Body of pancreas (tissue), 4 donors: ENCODE measurements around the gene ZNF565. TPM values are rescaled to one million over a fixed set of nuclear protein-coding genes. Genes with fewer than 3 reads are reported as not detected.
A peak's percentile ranks its signal among the peaks of the same experiment; 100 is the strongest.

Experiments
- ATAC-seq: fragments of 150-250 bp; one replicate; pipeline ENCODE4 v1.9.1; 2016
- DNase-seq, 4 donors: peaks; one replicate each; pipeline ENCODE4 v3.0.0-alpha.2; 2019
- H3K27ac ChIP-seq, 4 donors: fragments of 200-600 bp; sonication (generic); 1 replicate in 3 of 4; 2 replicates in 1 of 4; pipeline versions ENCODE4 v1.5.1 to v1.6.1; 2016 to 2019; ENCODE audit warnings: mild to moderate bottlenecking in 1 of 4, mixed read lengths in 1 of 4, moderate library complexity in 1 of 4
- H3K27me3 ChIP-seq, 2 donors: fragments of 200-600 bp; sonication (generic); one replicate each; pipeline ENCODE4 v1.6.0; 2016; ENCODE audit warnings: mild to moderate bottlenecking in 1 of 2
- H3K36me3 ChIP-seq, 2 donors: fragments of 200-600 bp; sonication (generic); replicated peaks in 1 of 2; 2 replicates each; pipeline ENCODE4 v1.5.1; 2016; ENCODE audit warnings: low read depth in 2 of 2; ENCODE audit not compliant: insufficient read depth in 1 of 2
- H3K4me1 ChIP-seq: fragments of 200-600 bp; sonication (generic); one replicate; pipeline ENCODE4 v1.6.0; 2016
- H3K4me3 ChIP-seq, 2 donors: fragments of 200-600 bp; sonication (generic); 1 replicate in 1 of 2; 2 replicates in 1 of 2; pipeline ENCODE4 v1.5.1; 2016 to 2019
- H3K9me3 ChIP-seq, 3 donors: fragments of 200-600 bp; sonication (generic); 1 replicate in 2 of 3; 2 replicates in 1 of 3; pipeline ENCODE4 v1.5.1; 2016
- CTCF ChIP-seq, 7 experiments: fragments of 450-650 bp in 4 of 7; fragments of 200-600 bp in 3 of 7; sonication (generic) in 3 of 7; IDR thresholded peaks; one replicate each; pipeline ENCODE4 v1.5.1; 2016 to 2019; ENCODE audit warnings: antibody characterized with exemption in 7 of 7
- POLR2A ChIP-seq, 3 donors: fragments of 450-650 bp; IDR thresholded peaks; one replicate each; pipeline ENCODE4 v1.6.1; 2016; ENCODE audit warnings: antibody characterized with exemption in 3 of 3, mild to moderate bottlenecking in 2 of 3
- WGBS, 2 donors: methylation state at CpG; one replicate each; pipeline ENCODE4 v1.1.5; 2017; 5-methylcytosine and 5-hydroxymethylcytosine counted together
- intact Hi-C: fragments of 100-400 bp; cut with DNase I; formaldehyde crosslinking; loops from one replicate; pipeline ENCODE4 v1.15.1; 2023
- total RNA-seq, 2 donors: library from RNA; depleted of rRNA; stranded (reverse); fragments of >200 nt; gene quantifications; one replicate each; pipeline ENCODE4 v1.1.0, GENCODE V29; 2016

The ZNF565 gene
- total RNA-seq, 2 donors from 2014 or later: 4.9 to 5.3 TPM

- Histone ChIP-seq H3K27ac (peak within 1 kb of the TSS; percentile 56 to 80 (median 73)), H3K4me3 (peak within 1 kb of the TSS in 1 of 2 donors; percentile 31), H3K36me3 (peaks cover 4 to 13% of the 10 kb centered on the region in 2 donors), H3K27me3 (no peaks in the 10 kb centered on the region), H3K9me3 (no peaks in the 10 kb centered on the region), H3K4me1 (peaks cover 4% of the 10 kb centered on the region)
- intact Hi-C loops: no loop called here
- TF ChIP-seq POLR2A (IDR thresholded peaks at IDR 0.05) (peak; percentile 25 to 43 (median 27)), CTCF (IDR thresholded peaks at IDR 0.05) (no peak)
- WGBS, 2 donors: 51 to 53% methylated on average over 5 to 38 of the region's 40 CpGs
- DNase-seq: peak; percentile 46 to 62 (median 52)
- peak; percentile 74 for ATAC-seq
Observed at GRCh38 chr19:36152352-36153091, 61.9 kb downstream of the ZNF565 start, which contains the start of gene COX7A1. Gene COX7A1 (minus strand): TSS chr19:36152447. CDS start chr19:36152407, 40 bp downstream.

DNA sequence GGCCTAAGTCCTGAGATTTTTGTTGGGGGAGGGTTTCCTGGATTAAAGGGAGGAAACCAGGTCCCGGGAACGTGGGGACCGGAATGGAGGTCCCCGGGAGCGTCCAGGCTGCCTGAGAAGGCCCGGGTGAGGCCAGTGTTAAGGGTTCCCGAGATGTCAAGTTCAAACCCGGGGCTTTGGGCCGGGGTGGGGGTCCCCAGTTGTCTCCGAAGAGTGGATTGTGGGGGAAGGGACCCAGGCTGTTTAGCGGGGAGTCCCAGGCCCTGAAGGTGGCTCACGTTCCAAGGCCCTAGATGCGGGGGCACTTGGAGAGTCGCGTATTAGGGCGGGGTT is 62.5 kb downstream of the ZNF565 start:
- no peak for DNase-seq
- peak overlapping the region; percentile 56 to 80 (median 73) for H3K27ac ChIP-seq
- ATAC-seq: peak; percentile 26
- WGBS, 2 donors: 50 to 61% methylated on average over 10 to 11 of the region's 16 CpGs
- intact Hi-C loops: no loop called here
- peaks cover 4 to 17% of the 10 kb centered on the region in 2 donors for H3K36me3 ChIP-seq
- no peaks in the 10 kb centered on the region for H3K9me3 ChIP-seq
- peak overlapping the region in 1 of 2 donors; percentile 31 for H3K4me3 ChIP-seq
- no peaks in the 10 kb centered on the region for H3K27me3 ChIP-seq
- H3K4me1 ChIP-seq: peaks cover 4% of the 10 kb centered on the region
- TF ChIP-seq CTCF (IDR thresholded peaks at IDR 0.05): no peak
- TF ChIP-seq POLR2A (IDR thresholded peaks at IDR 0.05): no peak

- TF ChIP-seq POLR2A (IDR thresholded peaks at IDR 0.05): peak in 1 of 3 donors; percentile 23
- no peak for TF ChIP-seq CTCF (IDR thresholded peaks at IDR 0.05)
- Histone ChIP-seq H3K36me3 (peaks cover 10 to 23% of the 10 kb centered on the region in 2 donors), H3K27ac (peak overlapping the region; percentile 56 to 80 (median 73)), H3K9me3 (no peaks in the 10 kb centered on the region), H3K4me3 (peak overlapping the region in 1 of 2 donors; percentile 31), H3K4me1 (peaks cover 4% of the 10 kb centered on the region), H3K27me3 (no peaks in the 10 kb centered on the region)
- ATAC-seq (peak; percentile 48), DNase-seq (peak; percentile 33 to 46 (median 43))
- intact Hi-C loops: no loop called here
- 61 to 64% methylated on average over 32 to 33 of the region's 47 CpGs for WGBS, 2 donors
Observed at GRCh38 chr19:36151144-36152018, 63.1 kb downstream of the ZNF565 start.

DNA sequence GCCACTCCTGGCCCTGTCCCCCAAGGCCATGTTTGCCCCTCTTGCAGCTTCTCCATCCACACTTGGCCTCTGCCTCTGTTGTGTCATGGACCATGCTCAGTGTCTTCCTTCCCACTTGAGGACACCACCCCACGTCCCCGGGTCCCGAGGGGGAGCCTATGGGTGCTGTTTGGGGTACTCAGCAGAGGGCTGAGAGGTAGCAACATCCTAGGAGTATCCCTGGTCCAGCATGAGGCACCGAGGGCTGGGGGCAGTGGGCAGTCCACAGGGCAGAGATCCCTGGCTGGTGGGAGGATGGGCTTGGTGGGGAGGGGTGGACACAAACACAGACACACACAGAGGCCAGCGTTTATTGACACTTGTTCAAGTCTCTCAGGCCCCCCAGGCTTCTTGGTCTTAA is 63.9 kb downstream of the ZNF565 start:
- Histone ChIP-seq H3K36me3 (peaks cover 18 to 30% of the 10 kb centered on the region in 2 donors), H3K4me3 (no peak overlapping the region), H3K9me3 (no peaks in the 10 kb centered on the region), H3K4me1 (peaks cover 4% of the 10 kb centered on the region), H3K27me3 (no peaks in the 10 kb centered on the region), H3K27ac (peak overlapping the region in 2 of 4 donors; percentile 68 to 80)
- 65 to 80% methylated on average over 5 of the region's 5 CpGs for WGBS, 2 donors
- intact Hi-C loops: no loop called here
- TF ChIP-seq POLR2A (IDR thresholded peaks at IDR 0.05) (no peak), CTCF (IDR thresholded peaks at IDR 0.05) (no peak)
- DNase-seq: no peak
- no peak for ATAC-seq
